Endometrial microvascular endothelial cells (primary cell): ENCODE results near the gene TMEM141. TPM values are rescaled to one million over a fixed set of nuclear protein-coding genes. Genes with fewer than 3 reads are reported as not detected.
"Not testable (repeated sequence)": the region's sequence is repeated elsewhere in the genome, so short reads cannot be mapped to it uniquely, and the experiment has no call there.

Source experiments
- in situ Hi-C: cut with HindIII; loops from 2 replicates; pipeline ENCODE4 v1.10.0; 2017; ENCODE audit warnings: low sequenced_read_pairs, low pct_unique_long_range_greater_than_20kb; ENCODE audit errors: inconsistent ontology term
- total RNA-seq: library from RNA; depleted of rRNA; stranded (reverse); fragments of >200 nt; gene quantifications from one replicate; pipeline ENCODE4 v1.2.3, GENCODE V29; 2015; ENCODE audit errors: inconsistent ontology term

Gene TMEM141
- total RNA-seq, 1 donor from 2014 or later: 72.7 TPM

DNA sequence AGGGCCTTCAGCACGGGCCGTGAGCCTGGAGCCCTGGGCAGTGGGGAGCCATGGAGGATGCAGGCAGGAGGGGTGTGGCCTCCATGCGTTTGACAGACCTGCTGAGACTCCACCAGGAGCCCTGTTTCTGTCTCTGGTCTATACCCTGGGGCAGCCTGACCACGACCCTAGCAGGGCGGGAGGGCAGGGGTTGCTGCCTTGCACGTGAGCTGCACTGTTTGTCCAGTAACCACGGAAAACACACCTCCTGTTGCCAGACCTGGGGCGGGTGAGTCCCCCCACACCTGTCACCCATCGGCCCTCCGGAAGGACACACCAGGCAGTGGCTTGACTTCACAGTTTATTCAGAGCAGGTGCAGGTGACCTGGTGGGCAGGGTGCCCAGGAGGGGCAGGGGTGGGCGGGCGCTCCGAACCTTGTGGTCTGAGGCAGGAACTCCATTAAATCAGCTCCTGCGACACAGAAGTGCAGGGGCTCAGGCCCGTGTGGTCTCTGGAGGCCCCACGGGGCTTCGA, 37.0 kb upstream of the TMEM141 start:
- in situ Hi-C loops: no loop called here

DNA sequence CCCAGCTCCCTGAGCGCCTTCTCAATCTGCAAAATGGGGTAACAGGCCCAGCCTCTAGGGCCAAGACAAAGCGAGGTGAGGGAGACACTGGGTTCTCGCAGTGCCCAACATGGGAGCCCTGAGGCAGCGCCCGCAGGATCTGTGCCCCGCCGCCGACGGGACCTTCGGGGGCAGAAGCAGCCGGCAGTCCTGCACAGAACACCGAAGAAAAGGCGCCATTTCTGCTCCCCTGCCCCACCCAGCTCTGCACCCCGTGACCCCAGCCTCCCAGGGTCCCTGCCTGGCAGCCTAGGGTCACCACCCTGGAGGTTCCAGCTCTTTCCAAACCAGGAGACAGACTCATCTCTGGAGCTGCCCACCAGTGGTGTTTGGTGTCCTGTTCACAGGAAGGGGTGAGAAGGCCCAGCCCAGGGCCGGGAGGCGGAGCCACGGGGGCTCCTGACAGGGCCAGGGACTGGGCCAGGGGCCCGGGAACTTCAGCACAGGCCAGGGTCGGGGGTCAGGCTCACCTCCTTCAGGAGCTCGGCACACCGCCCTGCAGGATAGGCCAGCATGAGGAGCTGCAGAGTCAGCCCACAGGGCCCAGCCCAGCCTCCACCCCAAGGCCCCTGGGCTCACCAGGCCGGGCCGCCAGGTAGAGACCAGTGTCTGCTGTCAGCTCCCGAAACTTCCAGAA, 36.4 kb upstream of the TMEM141 start:
- in situ Hi-C loops: no loop called here

DNA sequence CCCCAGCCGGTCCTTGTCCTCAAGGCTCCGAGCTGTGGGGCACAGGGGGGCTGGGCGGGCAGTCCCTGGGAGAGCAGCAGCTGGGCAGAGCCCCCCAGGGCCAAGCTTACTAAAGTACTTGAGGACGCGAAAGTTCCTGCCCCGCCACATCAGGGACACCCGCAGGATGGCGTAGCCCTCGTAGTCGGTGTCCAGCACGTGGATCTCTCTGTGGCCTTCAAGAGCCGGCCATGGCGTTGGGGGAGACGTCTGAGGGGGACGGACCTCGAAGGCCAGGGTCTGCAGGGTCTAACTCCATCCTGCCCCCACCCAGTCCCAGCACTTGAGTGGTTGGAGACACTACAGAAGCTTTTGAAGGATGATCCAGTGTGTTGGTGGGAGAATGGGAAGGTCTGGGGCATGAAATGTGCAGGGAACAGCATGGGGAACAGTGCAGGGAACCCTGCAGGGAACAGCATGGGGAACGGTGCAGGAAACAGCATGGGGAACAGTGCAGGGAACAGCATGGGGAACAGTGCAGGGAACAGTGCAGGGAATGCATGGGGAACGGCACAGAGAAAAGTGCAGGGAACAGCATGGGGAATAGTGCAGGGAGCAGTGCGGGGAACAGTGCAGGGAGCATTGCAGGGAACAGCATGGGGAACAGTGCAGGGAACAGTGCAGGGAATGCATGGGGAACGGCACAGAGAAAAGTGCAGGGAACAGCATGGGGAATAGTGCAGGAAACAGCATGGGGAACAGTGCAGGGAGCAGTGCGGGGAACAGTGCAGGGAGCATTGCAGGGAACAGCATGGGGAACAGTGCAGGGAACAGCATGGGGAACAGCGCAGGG, 35.6 kb upstream of the TMEM141 start:
- in situ Hi-C loops: not testable (repeated sequence)

DNA sequence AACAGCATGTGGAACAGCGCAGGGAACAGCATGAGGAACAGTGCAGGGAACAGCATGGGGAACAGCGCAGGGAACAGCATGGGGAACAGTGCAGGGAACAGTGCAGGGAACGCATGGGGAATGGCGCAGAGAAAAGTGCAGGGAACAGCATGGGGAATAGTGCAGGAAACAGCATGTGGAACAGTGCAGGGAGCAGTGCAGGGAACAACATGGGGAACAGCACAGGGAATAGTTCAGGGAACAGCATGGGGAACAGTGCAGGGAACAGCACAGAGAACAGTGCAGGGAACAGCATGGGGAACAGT, 35.1 kb upstream of the TMEM141 start:
- in situ Hi-C loops: no loop called here

DNA sequence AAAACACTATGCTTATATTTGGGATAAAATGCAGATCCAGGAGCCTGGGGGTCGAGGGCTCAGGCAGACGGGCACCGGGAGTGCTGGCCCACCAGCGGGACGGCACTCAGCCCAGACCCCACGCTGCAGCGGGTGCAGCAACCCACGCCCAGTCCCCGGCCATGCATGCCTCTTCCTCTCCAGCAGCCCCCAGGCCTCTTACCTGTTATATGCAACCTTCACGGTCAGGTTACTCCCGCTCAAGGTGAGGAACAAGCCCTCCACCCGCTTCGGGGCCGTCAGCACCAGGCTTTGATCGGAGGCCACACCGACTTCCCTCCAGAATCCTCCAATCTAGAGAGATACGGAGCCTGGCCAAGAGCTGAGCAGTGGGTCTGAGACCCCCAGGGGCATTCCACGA, 34.3 kb upstream of the TMEM141 start:
- in situ Hi-C loops: no loop called here

DNA sequence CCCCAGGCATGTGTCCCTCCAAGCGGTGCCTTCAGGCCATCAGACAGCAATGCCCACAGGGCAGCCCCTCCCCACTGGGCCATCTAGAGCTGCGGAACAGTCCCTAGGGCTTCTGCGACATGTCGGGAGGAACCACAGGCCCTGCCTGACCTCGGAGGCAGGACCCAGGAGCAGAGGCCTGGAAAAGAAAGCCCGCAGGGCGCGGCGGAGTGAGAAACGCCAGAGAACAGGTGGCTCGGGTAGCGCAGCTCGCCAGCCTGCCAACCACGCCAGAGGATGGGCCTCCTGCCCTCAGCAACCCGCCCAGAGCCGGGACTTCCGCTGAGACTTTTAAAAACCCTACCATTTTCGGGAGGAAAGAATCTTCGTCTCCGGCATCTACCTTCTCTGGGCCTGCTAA, 33.8 kb upstream of the TMEM141 start:
- in situ Hi-C loops: no loop called here

DNA sequence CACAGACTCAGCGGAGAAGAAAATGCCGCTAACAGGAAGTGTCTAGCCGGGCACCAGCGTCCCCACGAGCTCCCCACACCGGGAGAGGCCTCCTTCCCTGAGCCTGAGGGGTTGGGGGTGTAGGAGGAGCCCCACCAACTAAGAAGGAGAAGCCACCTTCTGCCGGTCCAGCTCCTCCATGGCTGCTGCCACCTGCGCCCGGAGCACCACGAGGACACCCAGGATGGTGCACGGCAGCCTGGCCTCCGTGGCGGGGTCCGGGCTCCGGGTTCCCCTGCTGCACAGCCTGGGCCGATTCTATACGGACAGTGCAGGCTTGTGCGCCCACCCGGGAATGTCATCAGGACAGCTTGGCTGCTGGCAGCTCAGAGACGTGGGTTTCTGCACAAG, 33.4 kb upstream of the TMEM141 start:
- in situ Hi-C loops: no loop called here

DNA sequence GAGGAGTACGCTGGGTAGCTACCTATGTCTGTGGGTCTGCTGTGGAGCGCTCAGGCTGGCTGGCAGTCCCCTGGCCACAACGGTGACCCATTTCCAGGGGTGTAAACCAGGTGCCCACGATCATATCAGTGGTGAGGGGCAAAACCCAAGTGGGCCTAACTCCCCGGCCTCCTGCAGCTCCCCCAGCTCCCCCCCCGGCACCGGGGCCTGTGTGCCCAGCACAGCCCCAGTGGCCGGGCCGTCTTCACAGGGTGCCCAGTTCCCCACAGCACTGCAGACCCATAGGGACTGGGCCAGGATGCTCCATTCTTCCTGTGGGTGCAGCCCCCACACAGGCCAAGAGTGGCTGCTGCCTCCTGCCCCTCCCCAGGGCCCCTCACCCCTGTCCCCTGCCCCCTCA, 32.1 kb upstream of the TMEM141 start:
- in situ Hi-C loops: no loop called here

DNA sequence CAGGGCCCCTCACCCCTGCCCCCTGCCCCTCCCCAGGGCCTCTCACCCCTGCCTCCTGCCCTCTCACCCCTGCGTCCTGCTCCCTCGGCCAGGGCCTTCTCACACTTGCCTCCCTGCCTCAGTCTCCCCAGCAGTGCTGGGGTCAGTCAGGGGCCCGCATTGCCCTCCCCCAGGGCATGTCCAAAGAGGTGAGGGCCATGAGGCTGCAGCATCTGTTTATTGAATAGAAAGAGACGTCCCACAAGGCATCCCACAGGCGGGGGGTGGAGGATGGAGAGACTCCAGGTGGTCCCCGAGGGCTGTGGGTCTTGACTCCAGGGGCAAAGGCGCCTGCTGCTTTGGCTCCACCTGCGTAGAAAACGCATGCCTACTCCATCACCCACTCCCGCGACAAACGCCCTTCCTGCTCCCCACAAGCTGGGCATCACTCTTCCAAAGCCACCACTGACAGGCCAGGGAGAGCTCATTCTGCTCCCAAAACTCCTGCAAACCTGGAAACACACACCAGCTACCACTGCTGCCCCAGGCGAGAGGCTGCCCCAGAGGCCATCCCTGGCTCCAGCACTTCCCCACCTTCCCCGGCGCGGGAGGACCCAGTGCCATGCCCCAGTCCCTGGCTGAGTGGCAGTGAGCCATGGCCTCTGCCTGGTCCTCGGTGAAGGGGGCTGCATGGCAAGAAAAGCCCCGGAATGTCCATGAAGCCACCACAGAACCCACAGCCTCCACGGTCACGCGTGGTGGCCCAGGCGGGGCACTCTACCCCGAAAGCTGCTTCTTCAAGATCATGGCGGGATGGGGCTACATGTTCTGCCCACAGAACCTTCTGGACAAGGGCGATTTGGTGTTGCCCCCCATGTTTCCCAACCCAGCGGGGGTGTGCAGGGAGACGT, 31.5 kb upstream of the TMEM141 start:
- in situ Hi-C loops: no loop called here

DNA sequence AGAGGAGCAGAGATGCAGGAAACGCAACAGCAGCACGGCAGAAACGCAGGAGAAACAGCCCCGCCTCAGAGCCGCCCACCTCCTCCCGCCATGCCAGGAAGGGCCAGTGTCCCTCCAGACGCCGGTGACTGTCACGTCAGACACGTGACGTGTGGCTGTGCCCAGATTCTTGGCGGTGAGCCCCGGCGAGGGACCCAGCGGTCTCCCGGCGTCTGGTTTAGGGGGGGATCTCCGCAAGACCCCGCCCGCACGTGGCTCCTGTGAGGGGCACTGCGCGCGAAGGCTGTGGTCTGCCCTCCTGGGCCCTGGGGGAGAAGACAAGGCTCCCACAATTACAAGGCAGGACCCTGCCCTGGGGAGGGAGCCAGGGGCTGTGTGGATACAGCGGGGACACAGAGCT, 30.7 kb upstream of the TMEM141 start:
- in situ Hi-C loops: no loop called here

DNA sequence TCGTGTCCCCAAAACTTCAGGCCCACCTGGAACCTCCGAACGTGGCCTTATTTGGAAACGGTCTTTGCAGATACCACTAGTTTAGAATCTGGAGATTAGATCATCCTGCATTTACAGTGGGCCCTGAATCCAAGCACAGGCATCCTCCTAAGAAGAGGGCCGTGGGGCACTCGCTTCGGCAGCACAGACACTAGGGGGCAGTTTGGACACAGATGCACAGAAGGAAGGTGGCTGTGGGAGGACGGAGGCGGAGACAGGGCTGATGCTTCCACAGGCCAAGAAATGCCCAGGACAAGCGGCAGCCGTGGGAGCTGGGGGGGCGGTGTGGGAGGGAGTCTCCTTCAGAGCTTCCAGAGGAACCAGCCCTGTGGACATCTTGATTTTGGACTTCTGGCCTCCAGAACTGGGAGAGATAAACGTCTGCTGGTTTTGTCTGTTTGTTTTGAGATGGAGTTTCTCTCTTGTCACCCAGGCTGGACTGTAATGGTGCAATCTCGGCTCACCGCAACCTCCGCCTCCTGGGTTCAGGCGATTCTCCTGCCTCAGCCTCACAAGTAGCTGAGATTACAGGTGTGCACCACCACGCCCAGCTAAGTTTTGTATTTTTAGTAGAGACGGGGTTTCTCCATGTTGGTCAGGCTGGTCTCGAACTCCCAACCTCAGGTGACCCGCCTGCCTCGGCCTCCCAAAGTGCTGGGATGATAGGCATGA, 30.2 kb upstream of the TMEM141 start:
- in situ Hi-C loops: not testable (repeated sequence)

DNA sequence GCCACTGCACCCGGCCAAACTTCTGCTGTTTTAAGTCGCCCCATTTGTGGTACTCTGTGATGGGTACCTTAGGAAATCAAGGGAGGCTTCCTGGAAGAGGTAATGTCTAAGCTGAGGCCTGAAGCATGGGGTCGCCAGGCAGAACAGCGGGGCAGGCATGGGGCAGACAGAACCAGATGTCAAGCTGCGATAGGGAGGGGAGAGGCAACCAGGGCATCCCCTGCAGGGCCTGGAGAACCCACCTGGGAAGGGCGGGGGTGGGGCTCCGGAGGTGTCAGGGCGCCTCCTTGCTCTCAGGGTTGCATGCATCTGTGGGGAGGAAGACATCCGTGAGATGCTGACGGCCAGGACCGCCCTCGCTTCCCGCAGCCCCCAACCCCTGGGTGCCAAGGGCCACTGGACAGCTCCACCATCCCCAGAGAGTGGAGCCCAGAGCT, 29.6 kb upstream of the TMEM141 start:
- in situ Hi-C loops: no loop called here

DNA sequence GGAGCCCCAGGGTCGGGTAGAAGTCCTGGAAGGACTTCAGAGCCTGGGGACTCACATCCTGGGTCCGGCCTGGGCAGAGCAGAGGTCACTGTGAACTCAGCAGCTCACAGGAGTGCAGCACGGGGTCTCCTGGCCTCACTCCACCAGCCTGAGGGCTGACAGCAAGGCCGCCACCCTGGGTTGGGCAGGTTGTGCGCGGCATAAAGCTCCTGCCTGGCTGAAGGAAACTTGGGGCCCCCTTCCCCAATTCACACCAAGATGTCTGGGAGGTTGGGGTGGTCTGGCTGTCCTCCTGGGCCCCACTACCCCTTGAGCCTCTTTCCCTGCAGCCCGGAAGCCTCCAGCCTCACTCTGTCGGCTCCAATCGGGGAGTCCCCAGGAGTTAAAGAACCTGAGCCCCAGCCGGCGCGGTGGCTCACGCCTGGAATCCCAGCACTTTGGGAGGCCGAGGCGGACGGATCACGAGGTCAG, 28.9 kb upstream of the TMEM141 start:
- in situ Hi-C loops: no loop called here

DNA sequence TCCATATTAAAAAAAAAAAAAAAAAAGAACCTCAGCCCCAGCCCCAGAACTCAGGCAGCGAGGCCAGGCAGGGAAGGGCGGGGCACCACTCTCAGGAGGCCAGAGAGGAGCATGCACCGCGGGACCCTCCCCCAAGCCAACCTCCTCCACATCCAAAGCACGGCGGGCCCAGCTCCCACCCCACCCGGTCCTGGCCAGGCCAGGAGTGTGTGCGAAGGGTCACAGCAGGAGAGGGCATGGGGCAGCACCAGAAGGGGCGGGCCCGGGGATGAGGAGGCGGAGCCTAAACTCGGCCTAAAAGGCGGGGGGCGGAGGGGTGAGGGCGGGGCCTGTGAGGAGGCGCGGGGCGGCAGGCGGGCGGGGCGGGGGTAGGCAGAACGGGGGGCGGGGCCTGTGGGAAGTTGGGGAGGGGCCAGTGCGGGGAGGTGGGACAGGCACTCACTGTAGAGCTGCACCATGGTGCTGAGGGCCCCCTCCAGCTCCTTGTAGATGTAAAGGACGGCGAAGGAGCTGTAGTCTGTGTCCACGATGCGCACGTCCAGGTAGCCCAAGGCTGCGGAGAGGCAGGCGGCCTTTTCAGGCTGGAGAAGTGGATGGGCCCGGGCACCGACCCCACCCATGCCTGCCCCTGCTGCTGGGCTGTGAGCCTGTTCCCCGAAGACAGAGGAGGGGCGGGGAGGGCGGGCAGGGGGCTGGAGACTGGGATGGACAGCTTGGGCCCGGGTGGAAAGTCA, 28.1 kb upstream of the TMEM141 start:
- in situ Hi-C loops: no loop called here

DNA sequence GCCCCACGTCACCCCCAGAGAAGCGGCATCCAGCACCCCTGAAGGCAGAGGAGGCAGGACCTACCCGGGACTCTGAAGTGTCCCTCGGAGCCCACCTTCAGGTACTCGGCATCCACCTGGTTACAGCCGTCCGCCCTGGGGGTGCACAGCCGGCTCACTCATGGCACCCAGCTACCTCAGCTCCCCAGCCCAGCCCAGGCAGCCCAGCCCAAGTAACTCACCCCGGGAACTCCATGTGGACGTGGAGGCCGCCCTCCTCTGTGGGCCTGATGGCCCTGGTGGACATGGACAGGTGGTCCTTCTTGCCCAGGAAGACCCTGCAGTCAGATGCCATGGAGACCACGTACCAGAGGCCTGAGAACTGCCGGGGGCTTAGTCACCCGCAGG, 27.5 kb upstream of the TMEM141 start:
- in situ Hi-C loops: no loop called here

DNA sequence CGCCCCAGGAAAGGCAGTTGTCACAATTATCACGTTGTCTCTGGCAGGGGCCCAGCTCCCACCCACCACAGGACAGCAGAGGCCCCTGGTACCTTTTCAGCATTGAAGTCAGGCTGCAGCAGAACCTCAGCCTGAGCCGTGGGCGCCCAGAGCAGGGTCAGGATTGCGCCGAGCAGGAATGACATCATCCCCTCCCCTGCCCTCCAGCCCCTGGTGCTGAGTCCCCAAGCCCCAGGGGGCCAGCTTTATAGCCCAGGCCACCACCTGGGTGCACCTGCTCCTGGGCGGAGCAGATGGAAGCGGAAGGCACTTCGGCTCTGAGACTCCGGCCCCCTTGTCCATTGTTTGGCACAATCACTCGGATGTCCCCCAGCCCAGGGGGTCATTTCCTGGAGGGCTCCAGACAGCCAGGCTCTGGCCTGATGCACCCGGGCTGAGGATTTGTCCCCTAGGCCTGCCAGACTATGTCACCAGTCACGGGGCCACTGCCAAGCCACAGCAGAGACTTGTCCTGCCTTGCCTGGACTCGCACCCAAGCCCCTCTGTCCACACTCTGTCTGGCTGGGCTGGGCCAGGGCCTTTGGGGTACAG, 26.7 kb upstream of the TMEM141 start, which contains the start of gene LCN15:
Gene LCN15 (minus strand): TSS at position 218 of the 591 bp plus-strand sequence. CDS start 30 bp downstream, at position 188.
- in situ Hi-C loops: no loop called here

DNA sequence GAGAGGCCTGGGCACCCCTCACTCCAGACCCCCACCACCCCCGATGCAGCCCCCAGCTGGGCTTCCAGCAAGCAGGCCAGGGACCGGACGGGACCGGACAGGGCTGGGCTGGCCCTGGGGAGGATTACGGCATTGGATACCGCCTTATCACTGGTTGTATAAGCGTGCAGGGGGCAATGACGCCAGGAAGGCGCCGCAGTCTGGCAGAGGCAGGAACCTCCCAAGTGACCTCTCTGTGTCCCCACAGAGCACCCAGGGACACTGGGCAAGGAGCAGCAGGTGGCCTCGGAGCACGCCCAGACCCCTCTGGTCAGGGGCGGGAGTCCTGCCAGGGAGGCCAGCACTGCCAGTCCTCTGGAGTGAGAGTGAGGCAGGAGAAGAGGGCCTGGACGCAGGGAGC, 26.1 kb upstream of the TMEM141 start:
- in situ Hi-C loops: no loop called here
